ENCODE measurements around the gene CAB39.

DNA sequence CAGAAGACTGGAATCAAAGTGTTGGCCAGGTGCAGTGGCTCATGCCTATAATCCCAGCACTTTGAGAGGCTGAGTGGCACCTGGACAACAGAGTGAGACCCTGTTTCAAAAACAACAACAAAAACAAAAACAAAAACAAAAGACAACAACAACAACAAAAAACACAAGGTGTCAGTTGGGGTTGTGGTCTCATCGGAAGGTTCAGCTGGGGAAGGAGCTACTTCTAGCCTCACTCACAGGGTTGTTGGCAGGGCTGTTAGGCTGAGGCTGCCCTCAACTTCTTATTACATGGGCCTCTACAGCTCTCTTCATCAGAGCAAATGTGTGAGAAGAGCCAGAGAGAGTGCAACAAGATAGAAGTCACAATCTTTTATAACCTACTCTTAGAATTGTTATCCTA lies 34.6 kb upstream of the CAB39 start:
- TF ChIP-seq, protein P1, sequence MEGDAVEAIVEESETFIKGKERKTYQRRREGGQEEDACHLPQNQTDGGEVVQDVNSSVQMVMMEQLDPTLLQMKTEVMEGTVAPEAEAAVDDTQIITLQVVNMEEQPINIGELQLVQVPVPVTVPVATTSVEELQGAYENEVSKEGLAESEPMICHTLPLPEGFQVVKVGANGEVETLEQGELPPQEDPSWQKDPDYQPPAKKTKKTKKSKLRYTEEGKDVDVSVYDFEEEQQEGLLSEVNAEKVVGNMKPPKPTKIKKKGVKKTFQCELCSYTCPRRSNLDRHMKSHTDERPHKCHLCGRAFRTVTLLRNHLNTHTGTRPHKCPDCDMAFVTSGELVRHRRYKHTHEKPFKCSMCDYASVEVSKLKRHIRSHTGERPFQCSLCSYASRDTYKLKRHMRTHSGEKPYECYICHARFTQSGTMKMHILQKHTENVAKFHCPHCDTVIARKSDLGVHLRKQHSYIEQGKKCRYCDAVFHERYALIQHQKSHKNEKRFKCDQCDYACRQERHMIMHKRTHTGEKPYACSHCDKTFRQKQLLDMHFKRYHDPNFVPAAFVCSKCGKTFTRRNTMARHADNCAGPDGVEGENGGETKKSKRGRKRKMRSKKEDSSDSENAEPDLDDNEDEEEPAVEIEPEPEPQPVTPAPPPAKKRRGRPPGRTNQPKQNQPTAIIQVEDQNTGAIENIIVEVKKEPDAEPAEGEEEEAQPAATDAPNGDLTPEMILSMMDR (IDR thresholded peaks at IDR 0.05): no peak
- TF ChIP-seq, protein P2, sequence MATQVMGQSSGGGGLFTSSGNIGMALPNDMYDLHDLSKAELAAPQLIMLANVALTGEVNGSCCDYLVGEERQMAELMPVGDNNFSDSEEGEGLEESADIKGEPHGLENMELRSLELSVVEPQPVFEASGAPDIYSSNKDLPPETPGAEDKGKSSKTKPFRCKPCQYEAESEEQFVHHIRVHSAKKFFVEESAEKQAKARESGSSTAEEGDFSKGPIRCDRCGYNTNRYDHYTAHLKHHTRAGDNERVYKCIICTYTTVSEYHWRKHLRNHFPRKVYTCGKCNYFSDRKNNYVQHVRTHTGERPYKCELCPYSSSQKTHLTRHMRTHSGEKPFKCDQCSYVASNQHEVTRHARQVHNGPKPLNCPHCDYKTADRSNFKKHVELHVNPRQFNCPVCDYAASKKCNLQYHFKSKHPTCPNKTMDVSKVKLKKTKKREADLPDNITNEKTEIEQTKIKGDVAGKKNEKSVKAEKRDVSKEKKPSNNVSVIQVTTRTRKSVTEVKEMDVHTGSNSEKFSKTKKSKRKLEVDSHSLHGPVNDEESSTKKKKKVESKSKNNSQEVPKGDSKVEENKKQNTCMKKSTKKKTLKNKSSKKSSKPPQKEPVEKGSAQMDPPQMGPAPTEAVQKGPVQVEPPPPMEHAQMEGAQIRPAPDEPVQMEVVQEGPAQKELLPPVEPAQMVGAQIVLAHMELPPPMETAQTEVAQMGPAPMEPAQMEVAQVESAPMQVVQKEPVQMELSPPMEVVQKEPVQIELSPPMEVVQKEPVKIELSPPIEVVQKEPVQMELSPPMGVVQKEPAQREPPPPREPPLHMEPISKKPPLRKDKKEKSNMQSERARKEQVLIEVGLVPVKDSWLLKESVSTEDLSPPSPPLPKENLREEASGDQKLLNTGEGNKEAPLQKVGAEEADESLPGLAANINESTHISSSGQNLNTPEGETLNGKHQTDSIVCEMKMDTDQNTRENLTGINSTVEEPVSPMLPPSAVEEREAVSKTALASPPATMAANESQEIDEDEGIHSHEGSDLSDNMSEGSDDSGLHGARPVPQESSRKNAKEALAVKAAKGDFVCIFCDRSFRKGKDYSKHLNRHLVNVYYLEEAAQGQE (IDR thresholded peaks at IDR 0.05; ENCODE audit: insufficient read depth in 1 of 2, low read depth in 2 of 2, low read length in 1 of 2): no peak
- TF ChIP-seq POLR2AphosphoS5 (IDR thresholded peaks at IDR 0.05; ENCODE audit: low read depth, low read length): no peak
